Testis (tissue), 3 donors: Measurements from ENCODE around the gene YEATS4. TPM values are rescaled to one million over a fixed set of nuclear protein-coding genes. Genes with fewer than 3 reads are reported as not detected.

Experiments used
- DNase-seq: peaks from one replicate; pipeline ENCODE4 v3.0.0-alpha.2; 2019
- H3K27ac ChIP-seq, 2 donors: fragments of 200-600 bp; sonication (generic); one replicate each; pipeline ENCODE4 v1.5.1; 2019
- H3K27me3 ChIP-seq: fragments of 200-600 bp; sonication (generic); one replicate; pipeline ENCODE4 v1.5.1; 2019
- H3K36me3 ChIP-seq: fragments of 200-600 bp; sonication (generic); one replicate; pipeline ENCODE4 v1.5.1; 2017; ENCODE audit warnings: low read depth; ENCODE audit errors: missing control alignments
- H3K4me1 ChIP-seq: fragments of 200-600 bp; sonication (generic); one replicate; pipeline ENCODE4 v1.5.1; 2019
- H3K4me3 ChIP-seq, 2 donors: fragments of 200-600 bp; sonication (generic); one replicate each; pipeline ENCODE4 v1.5.1; 2017 to 2019
- H3K9me3 ChIP-seq: fragments of 200-600 bp; sonication (generic); one replicate; pipeline ENCODE4 v1.5.1; 2017
- POLR2A ChIP-seq: fragments of 450-650 bp; IDR thresholded peaks from one replicate; pipeline ENCODE4 v1.6.1; 2017; ENCODE audit warnings: antibody characterized with exemption, mild to moderate bottlenecking, moderate library complexity
- WGBS, 2 donors: methylation state at CpG; one replicate each; pipeline ENCODE4 v1.1.5; 2018; 5-methylcytosine and 5-hydroxymethylcytosine counted together
- intact Hi-C: fragments of 100-400 bp; cut with DNase I; formaldehyde crosslinking; loops from one replicate; pipeline ENCODE4 v1.15.1; 2023; ENCODE audit warnings: low total_unique reads
- polyA plus RNA-seq: library from polyadenylated mRNA; stranded (reverse); fragments of 350-450 nt; fragmentation: Illumina TruSeq; extraction: RNeasy Lipid Tissue Mini Kit (QIAGEN cat#74804); gene quantifications from one replicate; pipeline ENCODE4 v1.2.3, GENCODE V29; 2014; ENCODE audit warnings: low read depth, low replicate concordance; ENCODE audit not compliant: insufficient read depth
- total RNA-seq, 2 donors: library from RNA; depleted of rRNA; stranded (reverse); fragments of >200 nt; gene quantifications; one replicate each; pipeline ENCODE4 v1.2.3, GENCODE V29; 2016
- TF ChIP-seq, protein P1 (sequence below), 3 experiments: fragments of 450-650 bp in 2 of 3; fragments of 200-600 bp in 1 of 3; sonication (generic) in 1 of 3; IDR thresholded peaks; one replicate each; pipeline ENCODE4 v1.5.1; 2016 to 2019; ENCODE audit warnings: antibody characterized with exemption in 3 of 3, mild to moderate bottlenecking in 2 of 3, moderate library complexity in 1 of 3

YEATS4 gene
- total and polyA plus RNA-seq, 3 donors from 2014 or later: 43.8 to 112 (median 48.4) TPM

DNA sequence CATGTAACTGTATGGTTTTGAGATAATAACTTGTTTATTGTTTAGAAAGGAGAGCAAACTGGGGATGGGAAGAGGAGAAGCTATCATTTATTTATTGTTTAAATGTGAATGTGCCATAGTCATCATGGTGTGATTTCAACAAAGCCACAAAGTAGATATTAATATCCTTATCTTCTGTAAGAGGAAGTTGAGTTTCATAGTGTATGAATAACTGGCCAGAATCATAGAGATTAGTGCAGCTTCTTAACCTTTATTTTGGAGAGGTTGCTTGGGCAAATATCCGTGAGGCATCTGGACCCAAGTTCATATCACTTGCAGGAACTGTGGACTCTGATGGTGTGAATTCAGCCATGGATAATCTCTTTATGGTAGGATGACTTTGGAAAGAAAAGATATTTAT is 38.2 kb upstream of the YEATS4 start:
- intact Hi-C loops: no loop called here
- Histone ChIP-seq H3K27ac (no peak overlapping the region), H3K36me3 (no peaks in the 10 kb centered on the region), H3K4me1 (no peaks in the 10 kb centered on the region), H3K27me3 (no peaks in the 10 kb centered on the region), H3K9me3 (no peaks in the 10 kb centered on the region), H3K4me3 (no peak overlapping the region)
- TF ChIP-seq, protein P1, sequence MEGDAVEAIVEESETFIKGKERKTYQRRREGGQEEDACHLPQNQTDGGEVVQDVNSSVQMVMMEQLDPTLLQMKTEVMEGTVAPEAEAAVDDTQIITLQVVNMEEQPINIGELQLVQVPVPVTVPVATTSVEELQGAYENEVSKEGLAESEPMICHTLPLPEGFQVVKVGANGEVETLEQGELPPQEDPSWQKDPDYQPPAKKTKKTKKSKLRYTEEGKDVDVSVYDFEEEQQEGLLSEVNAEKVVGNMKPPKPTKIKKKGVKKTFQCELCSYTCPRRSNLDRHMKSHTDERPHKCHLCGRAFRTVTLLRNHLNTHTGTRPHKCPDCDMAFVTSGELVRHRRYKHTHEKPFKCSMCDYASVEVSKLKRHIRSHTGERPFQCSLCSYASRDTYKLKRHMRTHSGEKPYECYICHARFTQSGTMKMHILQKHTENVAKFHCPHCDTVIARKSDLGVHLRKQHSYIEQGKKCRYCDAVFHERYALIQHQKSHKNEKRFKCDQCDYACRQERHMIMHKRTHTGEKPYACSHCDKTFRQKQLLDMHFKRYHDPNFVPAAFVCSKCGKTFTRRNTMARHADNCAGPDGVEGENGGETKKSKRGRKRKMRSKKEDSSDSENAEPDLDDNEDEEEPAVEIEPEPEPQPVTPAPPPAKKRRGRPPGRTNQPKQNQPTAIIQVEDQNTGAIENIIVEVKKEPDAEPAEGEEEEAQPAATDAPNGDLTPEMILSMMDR (IDR thresholded peaks at IDR 0.05): no peak
- no peak for TF ChIP-seq POLR2A
- 82 to 89% methylated on average over 1 of the region's 1 CpG for WGBS, 2 donors
- no peak for DNase-seq

DNA sequence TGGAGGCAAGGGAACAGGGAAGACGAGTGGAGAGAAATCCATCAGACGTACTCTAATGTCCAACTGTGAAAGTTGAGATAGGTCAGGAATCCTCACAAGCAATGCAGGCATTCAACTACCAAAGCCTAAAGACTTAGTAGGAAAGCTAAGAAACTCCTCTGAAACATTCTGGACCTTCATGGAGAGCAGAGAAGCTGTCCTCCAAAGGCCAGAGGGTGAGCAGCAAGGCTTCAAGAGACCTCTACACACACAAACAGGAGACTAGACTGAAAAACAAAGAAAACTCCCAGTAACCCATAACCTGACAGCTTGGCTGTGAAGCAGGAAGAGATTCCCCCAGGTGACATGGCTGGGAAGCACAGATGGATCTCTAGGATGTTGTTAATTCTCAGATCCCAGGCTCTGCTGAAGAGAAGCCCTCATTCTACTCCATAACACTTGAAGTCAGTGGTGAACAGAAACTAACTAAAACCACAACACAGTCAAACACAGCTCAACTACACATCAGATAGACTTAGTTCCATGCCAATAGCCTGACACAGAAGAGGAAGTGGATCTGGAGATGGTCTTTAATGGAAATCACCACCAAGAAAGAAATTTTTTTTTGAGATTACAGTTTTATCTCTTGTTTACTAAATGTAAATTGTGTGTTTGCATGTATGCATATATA is 34.6 kb upstream of the YEATS4 start:
- intact Hi-C loops: no loop called here
- Histone ChIP-seq H3K27ac (no peak overlapping the region), H3K9me3 (no peaks in the 10 kb centered on the region), H3K36me3 (no peaks in the 10 kb centered on the region), H3K4me1 (no peaks in the 10 kb centered on the region), H3K27me3 (no peaks in the 10 kb centered on the region), H3K4me3 (no peak overlapping the region)
- TF ChIP-seq, protein P1 (IDR thresholded peaks at IDR 0.05): no peak
- TF ChIP-seq POLR2A: no peak
- WGBS, 2 donors: 72 to 81% methylated on average over 2 of the region's 2 CpGs
- DNase-seq: no peak

DNA sequence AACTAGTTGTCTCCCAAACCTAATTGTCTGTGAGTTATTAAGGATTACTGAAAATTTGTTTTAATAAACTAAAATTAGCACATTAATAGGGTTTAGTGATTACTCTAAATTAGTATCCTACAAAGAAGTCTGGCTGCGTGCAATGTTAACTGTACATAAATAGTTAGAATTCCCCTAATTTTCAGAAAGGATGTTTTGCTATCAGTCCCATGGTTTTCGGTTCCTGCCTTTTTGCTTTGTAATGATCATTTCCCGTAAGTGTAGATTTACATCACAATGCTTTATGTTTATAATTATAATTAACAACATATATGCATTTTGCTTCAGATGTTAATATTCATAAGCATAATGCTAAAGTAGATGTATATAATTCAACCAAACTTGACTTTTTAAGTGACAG is 31.1 kb upstream of the YEATS4 start:
- no peak for DNase-seq
- H3K36me3 ChIP-seq: no peaks in the 10 kb centered on the region
- H3K4me3 ChIP-seq: no peak overlapping the region
- intact Hi-C loops: no loop called here
- WGBS, 2 donors: 81 to 89% methylated on average over 3 of the region's 3 CpGs
- H3K27me3 ChIP-seq: no peaks in the 10 kb centered on the region
- H3K27ac ChIP-seq: no peak overlapping the region
- TF ChIP-seq POLR2A: no peak
- TF ChIP-seq, protein P1 (IDR thresholded peaks at IDR 0.05): no peak
- no peaks in the 10 kb centered on the region for H3K4me1 ChIP-seq
- H3K9me3 ChIP-seq: no peaks in the 10 kb centered on the region

DNA sequence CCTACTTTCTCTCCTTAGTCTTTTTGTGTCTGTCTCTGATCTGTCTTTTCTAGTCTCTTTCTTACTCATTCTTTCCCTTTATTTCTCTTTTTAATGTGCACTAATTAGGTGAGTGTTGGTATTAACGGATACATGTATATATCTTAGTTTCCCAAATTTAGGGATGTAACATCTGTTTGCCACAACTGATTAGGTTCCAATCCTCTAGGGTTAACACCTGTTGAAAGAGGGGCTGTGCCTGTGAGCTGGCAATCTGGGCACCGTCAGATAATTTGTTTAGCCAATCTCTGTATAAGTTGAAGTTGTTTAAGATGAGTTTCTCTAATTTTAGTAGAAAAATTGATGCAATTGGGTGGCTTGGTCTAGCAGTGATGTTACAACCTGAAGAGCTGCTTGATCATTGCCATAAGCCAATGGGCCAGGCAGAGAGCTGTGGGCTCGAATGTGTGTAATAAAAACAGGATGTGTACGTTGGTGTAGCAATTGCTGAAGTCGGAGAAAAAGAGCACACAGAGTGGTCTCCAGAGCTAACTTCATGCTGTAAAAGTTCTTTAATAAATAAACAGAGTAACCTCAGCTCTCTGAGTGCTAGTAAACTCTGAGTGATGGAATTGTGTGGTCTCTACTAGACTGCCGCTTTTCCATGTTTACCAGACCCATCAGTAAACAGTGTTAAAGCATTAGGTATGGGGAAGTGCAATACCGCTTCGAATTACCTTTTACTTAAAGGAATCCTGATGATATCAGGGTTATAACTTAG is 29.7 kb upstream of the YEATS4 start:
- intact Hi-C loops: no loop called here
- no peak for DNase-seq
- WGBS, 2 donors: 65 to 68% methylated on average over 8 of the region's 8 CpGs
- Histone ChIP-seq H3K27ac (no peak overlapping the region), H3K9me3 (no peaks in the 10 kb centered on the region), H3K27me3 (no peaks in the 10 kb centered on the region), H3K36me3 (no peaks in the 10 kb centered on the region), H3K4me1 (no peaks in the 10 kb centered on the region), H3K4me3 (no peak overlapping the region)
- TF ChIP-seq POLR2A: no peak
- TF ChIP-seq, protein P1 (IDR thresholded peaks at IDR 0.05): no peak
